DND-41 (cell line): Measurements from ENCODE around the gene DAD1.

ENCODE experiments used
- ATAC-seq: fragments of 200-7000 bp; cut with Tn5 transposase; 3 replicates; pipeline ENCODE4 v1.9.1; 2021; ENCODE audit warnings: low read depth; ENCODE audit not compliant: insufficient read depth
- DNase-seq: peaks from one replicate; pipeline ENCODE4 v3.0.0-alpha.2; 2020
- H2AFZ ChIP-seq: 2 replicates; pipeline ENCODE4 v1.6.0; 2012; ENCODE audit warnings: low read depth, low read length
- H3K27ac ChIP-seq: 2 replicates; pipeline ENCODE4 v1.5.1; 2012; ENCODE audit warnings: low read length, inconsistent platforms
- H3K27me3 ChIP-seq: fragments of 200-600 bp; sonication (generic); 2 replicates; pipeline ENCODE4 v1.6.0; 2012; ENCODE audit warnings: low read length, mild to moderate bottlenecking, inconsistent platforms; ENCODE audit not compliant: insufficient read depth, poor library complexity
- H3K36me3 ChIP-seq: 2 replicates; pipeline ENCODE4 v1.5.1; 2012; ENCODE audit warnings: low read length, inconsistent platforms; ENCODE audit not compliant: insufficient read depth
- H3K4me1 ChIP-seq: 2 replicates; pipeline ENCODE4 v1.5.1; 2012; ENCODE audit warnings: mild to moderate bottlenecking, low read length; ENCODE audit not compliant: insufficient read depth
- H3K4me2 ChIP-seq: 2 replicates; pipeline ENCODE4 v1.6.0; 2012; ENCODE audit warnings: mild to moderate bottlenecking, moderate library complexity, low read length, inconsistent platforms; ENCODE audit not compliant: insufficient read depth
- H3K4me3 ChIP-seq, 2 experiments: fragments of 200-600 bp in 1 of 2; shearing (Covaris generic) in 1 of 2; 2 replicates each; pipeline ENCODE4 v1.5.1; 2012 to 2016; ENCODE audit warnings: inconsistent platforms in 2 of 2, low read length in 2 of 2, mild to moderate bottlenecking in 2 of 2, low read depth in 1 of 2, moderate library complexity in 1 of 2
- H3K79me2 ChIP-seq: 2 replicates; pipeline ENCODE4 v1.6.0; 2012; ENCODE audit warnings: low read length, inconsistent platforms; ENCODE audit not compliant: insufficient read depth
- H3K9ac ChIP-seq: 2 replicates; pipeline ENCODE4 v1.6.0; 2012; ENCODE audit warnings: low read depth, mild to moderate bottlenecking, inconsistent platforms, low read length, moderate library complexity
- H3K9me3 ChIP-seq: 2 replicates; pipeline ENCODE4 v1.5.1; 2012; ENCODE audit warnings: low read length, moderate library complexity, mild to moderate bottlenecking, inconsistent platforms; ENCODE audit not compliant: insufficient read depth, severe bottlenecking
- H4K20me1 ChIP-seq: 2 replicates; pipeline ENCODE4 v1.6.0; 2012; ENCODE audit warnings: low read length; ENCODE audit not compliant: insufficient read depth
- EZH2 ChIP-seq: IDR thresholded peaks from 3 replicates; pipeline ENCODE4 v1.6.1; 2012; ENCODE audit warnings: borderline replicate concordance, low read depth, mild to moderate bottlenecking, moderate library complexity, low read length, inconsistent platforms; ENCODE audit not compliant: severe bottlenecking
- TF ChIP-seq, protein P1 (sequence below): IDR thresholded peaks from 2 replicates; pipeline ENCODE4 v1.5.1; 2012; ENCODE audit warnings: borderline replicate concordance, low read length, moderate library complexity, mild to moderate bottlenecking; ENCODE audit not compliant: poor library complexity, severe bottlenecking; ENCODE audit errors: extremely low read depth

The DAD1 gene

DNA sequence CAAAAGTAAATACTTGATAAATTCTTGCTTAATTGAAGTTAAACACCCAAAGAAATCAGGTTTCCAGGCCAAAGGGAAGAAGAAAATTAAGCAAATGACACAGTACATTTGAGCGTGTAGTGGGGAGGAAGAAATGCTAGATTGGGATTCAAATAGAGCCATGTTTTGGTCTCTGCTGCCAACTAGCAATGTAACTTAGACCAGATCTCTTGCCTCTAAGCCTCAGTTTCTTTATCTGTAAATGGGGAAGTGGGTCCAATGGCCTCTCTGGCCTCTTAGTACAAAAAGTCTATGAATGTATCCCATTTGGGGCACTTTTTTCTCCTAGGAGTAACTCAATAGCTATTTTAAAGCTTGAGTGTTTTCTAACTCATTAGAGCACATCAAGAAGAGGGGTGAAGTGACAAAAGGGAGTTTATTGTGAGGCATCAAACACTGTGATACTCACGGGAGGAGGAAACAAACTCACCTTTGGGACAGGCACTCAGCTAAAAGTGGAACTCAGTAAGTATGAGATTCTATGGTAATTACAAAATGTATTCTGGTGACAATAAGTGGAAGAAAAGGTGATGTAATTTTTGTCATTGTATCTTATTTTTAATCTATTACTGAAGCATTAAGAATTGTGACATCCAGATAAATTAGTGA is 55.8 kb downstream of the DAD1 start:
- no peak for TF ChIP-seq EZH2
- TF ChIP-seq, protein P1, sequence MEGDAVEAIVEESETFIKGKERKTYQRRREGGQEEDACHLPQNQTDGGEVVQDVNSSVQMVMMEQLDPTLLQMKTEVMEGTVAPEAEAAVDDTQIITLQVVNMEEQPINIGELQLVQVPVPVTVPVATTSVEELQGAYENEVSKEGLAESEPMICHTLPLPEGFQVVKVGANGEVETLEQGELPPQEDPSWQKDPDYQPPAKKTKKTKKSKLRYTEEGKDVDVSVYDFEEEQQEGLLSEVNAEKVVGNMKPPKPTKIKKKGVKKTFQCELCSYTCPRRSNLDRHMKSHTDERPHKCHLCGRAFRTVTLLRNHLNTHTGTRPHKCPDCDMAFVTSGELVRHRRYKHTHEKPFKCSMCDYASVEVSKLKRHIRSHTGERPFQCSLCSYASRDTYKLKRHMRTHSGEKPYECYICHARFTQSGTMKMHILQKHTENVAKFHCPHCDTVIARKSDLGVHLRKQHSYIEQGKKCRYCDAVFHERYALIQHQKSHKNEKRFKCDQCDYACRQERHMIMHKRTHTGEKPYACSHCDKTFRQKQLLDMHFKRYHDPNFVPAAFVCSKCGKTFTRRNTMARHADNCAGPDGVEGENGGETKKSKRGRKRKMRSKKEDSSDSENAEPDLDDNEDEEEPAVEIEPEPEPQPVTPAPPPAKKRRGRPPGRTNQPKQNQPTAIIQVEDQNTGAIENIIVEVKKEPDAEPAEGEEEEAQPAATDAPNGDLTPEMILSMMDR: no peak
- H3K4me1 ChIP-seq: no peaks in the 10 kb centered on the region
- no peaks in the 10 kb centered on the region for H3K36me3 ChIP-seq
- no peak overlapping the region for H2AFZ ChIP-seq
- no peak overlapping the region for H3K4me2 ChIP-seq
- ATAC-seq (no peak), DNase-seq (no peak)
- no peaks in the 10 kb centered on the region for H4K20me1 ChIP-seq
- H3K27me3 ChIP-seq: peaks cover 21% of the 10 kb centered on the region
- H3K27ac ChIP-seq: no peak overlapping the region
- H3K9ac ChIP-seq: no peak overlapping the region
- no peak overlapping the region for H3K4me3 ChIP-seq
- H3K79me2 ChIP-seq: no peaks in the 10 kb centered on the region
- H3K9me3 ChIP-seq: no peaks in the 10 kb centered on the region

DNA sequence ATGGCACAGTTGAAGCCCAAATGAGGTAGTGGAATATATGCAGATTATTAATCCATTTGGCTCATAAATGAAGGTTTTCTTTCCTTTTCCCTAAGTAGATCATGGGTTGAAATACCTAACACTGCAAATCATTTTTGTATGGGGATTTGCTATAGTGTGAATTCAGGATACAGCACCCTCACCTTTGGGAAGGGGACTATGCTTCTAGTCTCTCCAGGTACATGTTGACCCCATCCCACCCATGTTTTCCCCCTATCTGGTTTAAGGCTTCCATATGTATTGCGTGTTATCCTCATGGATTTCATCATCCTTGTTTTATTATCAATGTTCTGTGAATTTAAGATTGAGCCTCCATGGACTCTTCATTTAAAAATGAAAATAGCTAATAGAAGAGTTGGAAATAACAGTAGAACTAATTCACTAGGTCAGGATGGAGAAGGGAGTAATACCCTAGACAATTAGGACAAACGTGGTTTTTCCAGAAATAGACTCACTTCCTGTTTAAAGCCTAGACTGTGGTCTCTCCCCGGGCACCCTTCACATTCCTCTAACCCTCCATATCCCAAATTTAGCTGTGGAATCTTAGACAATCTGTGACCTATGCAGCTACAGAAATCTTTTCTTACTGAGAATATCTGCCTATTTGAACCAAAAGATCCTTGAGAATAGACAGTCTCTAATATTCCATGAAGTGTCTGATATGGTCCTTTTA is 56.5 kb downstream of the DAD1 start:
- H3K79me2 ChIP-seq: no peaks in the 10 kb centered on the region

DNA sequence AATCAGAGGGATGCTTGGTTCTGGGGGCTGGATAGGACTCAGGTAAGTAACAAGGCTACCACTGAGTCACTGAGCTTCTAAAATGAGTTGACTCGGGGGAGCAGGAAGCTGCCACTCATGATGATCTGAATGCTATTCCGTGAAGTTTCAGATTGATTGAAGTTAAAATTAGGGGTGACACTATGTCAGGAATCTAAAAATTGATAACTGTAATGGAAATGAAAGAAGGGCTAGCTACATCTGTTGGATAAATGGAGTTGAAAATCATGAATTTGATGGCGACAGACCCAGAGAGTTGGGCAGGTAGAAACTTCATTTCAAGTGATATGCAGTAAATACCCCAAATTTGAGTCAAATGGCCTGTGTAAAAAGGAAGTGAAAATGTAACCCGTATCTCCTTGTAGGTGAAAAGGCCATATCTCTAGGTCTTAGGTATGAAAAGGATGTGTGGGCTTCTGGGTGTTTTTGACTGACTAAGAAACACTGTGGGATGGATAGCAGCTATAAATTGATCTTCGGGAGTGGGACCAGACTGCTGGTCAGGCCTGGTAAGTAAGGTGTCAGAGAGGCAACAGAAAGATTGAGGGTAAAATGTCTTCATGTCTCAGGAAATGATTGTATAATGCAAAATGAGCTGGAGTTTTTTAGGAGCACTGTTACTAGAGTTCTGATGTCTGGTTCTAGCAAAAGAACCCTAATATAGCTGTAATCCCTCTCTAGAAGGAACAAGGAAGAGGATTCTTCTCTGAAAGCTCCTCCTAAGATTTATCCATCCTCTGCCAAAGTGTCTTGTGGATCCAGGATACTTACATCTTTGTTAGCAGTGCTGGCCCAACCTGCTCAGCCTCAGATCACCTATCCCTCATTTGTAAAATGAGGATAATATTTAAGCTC is 57.3 kb downstream of the DAD1 start:
- TF ChIP-seq, protein P1: no peak
- TF ChIP-seq EZH2: no peak
- ATAC-seq (no peak), DNase-seq (no peak)
- Histone ChIP-seq H2AFZ (no peak overlapping the region), H3K27me3 (peaks cover 21% of the 10 kb centered on the region), H3K79me2 (no peaks in the 10 kb centered on the region), H4K20me1 (no peaks in the 10 kb centered on the region), H3K27ac (no peak overlapping the region), H3K9ac (no peak overlapping the region), H3K4me2 (no peak overlapping the region), H3K36me3 (no peaks in the 10 kb centered on the region), H3K9me3 (no peaks in the 10 kb centered on the region), H3K4me1 (no peaks in the 10 kb centered on the region), H3K4me3 (no peak overlapping the region)

More for the DNA sequence above, 56.5 kb downstream of the DAD1 start:
- Histone ChIP-seq H3K36me3 (no peaks in the 10 kb centered on the region), H3K9ac (no peak overlapping the region), H2AFZ (no peak overlapping the region), H3K4me2 (no peak overlapping the region), H3K27me3 (peaks cover 14% of the 10 kb centered on the region), H3K4me1 (no peaks in the 10 kb centered on the region), H3K4me3 (no peak overlapping the region), H3K9me3 (no peaks in the 10 kb centered on the region), H3K27ac (no peak overlapping the region), H4K20me1 (no peaks in the 10 kb centered on the region)
- DNase-seq (no peak), ATAC-seq (no peak)
- no peak for TF ChIP-seq EZH2
- TF ChIP-seq, protein P1: no peak
